CD4-positive, alpha-beta T cell treated with Interferon gamma for 1 hour (primary cell): ENCODE results near the gene SUPT6H.
"Not testable (repeated sequence)": the region's sequence is repeated elsewhere in the genome, so short reads cannot be mapped to it uniquely, and the experiment has no call there.

Experiments used
- DNase-seq: peaks from one replicate; pipeline ENCODE4 v3.0.0-alpha.2; 2020

Gene SUPT6H

GRCh38 chr17:28703552-28704218 lies 41.7 kb downstream of the SUPT6H start:
- DNase-seq = no peak

- DNase-seq = no peak
Measured at GRCh38 chr17:28704219-28704858, 42.3 kb downstream of the SUPT6H start.

GRCh38 chr17:28705074-28705659 lies 43.2 kb downstream of the SUPT6H start:
- no peak for DNase-seq

- DNase-seq = no peak
Measured at GRCh38 chr17:28705728-28706334, 43.8 kb downstream of the SUPT6H start.

GRCh38 chr17:28706471-28707338 lies 44.7 kb downstream of the SUPT6H start:
- DNase-seq = no peak

- DNase-seq = no peak
Measured at GRCh38 chr17:28707339-28707720, 45.3 kb downstream of the SUPT6H start.

GRCh38 chr17:28710861-28711722 lies 49.1 kb downstream of the SUPT6H start:
- peak; percentile 88 for DNase-seq

GRCh38 chr17:28711723-28712031 lies 49.7 kb downstream of the SUPT6H start, which contains the start of gene PROCA1:
PROCA1 (minus strand) TSS chr17:28711888; CDS start chr17:28711660, 228 bp downstream.
- no peak for DNase-seq

- DNase-seq = peak; percentile 73
Measured at GRCh38 chr17:28712032-28712704, 50.2 kb downstream of the SUPT6H start.

GRCh38 chr17:28712705-28713415 lies 50.9 kb downstream of the SUPT6H start:
- no peak for DNase-seq

- no peak for DNase-seq
Measured at GRCh38 chr17:28714281-28714680, 52.3 kb downstream of the SUPT6H start.

- no peak for DNase-seq
Measured at GRCh38 chr17:28715217-28715616, 53.2 kb downstream of the SUPT6H start.

GRCh38 chr17:28716740-28717577 lies 55.0 kb downstream of the SUPT6H start:
- no peak for DNase-seq

- DNase-seq = peak; percentile 34
Measured at GRCh38 chr17:28717578-28718332, 55.8 kb downstream of the SUPT6H start, which contains the start of gene RAB34. RAB34 (minus strand) TSS chr17:28717868; CDS start chr17:28717266, 602 bp downstream.

GRCh38 chr17:28718333-28719020 lies 56.5 kb downstream of the SUPT6H start:
- DNase-seq = no peak

- DNase-seq = no peak
Measured at GRCh38 chr17:28719021-28719433, 57.0 kb downstream of the SUPT6H start.

GRCh38 chr17:28720247-28720996 lies 58.4 kb downstream of the SUPT6H start:
- DNase-seq = no peak

- DNase-seq = not testable (repeated sequence)
Measured at GRCh38 chr17:28720997-28721329, 59.0 kb downstream of the SUPT6H start.
